NCI-H526 (cell line): ENCODE results near the gene RTL5.
"Not testable (repeated sequence)": the region's sequence is repeated elsewhere in the genome, so short reads cannot be mapped to it uniquely, and the experiment has no call there.

ENCODE experiments used
- DNase-seq, 2 experiments: peaks; one replicate each; lab custom pipeline; 2025; lab: John Stamatoyannopoulos, UW

The RTL5 gene

DNA sequence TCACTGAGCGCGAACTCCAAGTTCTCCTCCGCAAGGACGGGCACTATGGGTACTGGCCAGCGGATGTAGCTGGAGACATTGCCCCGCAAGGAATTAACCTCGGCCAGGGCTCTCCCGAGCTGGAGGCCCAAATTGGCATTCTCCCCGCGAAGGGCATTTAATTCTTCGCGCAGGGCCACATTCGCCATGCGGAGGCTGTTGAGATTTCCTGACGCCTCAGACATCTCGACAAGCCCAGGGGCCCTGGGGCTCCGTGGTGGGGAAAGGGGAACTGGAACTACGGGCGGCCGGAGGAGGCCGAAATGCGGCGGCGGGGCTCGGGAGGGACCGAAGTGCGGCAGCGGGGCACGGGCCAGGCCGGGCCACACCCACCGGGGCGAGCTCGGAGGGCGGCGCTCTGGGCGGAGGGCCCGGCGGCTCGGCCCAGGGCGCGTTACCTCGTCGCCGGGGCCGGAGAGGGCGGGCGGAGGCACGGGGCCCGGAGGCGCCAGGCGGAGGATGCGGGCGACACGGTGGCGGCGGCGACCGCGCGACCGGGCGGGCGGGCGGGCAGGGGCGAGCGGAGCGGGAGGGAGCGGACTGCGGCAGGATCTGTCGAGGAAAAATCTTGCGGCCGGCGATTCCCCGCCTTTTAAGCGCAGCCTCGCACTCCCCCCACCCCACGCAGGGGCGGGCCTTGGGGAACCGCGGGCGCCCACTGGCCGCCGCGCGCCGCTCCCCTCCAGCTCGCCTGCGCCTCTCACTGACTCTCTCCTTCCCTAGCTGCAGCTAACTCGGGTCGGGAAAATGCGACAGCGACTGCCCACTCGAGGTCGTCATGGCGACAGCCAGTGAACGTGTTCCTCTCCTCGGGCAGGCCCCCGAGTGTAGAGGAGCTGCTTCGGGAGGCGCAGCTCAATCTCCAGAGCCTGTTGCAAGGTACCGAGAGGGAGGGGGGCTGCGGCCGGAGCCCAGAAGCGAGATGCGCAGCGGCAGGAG is at the start of gene RTL5:
TSS of gene RTL5 (minus strand) at position 599 of the 978 bp plus-strand sequence.
- DNase-seq, result peak; percentile 80 to 85

DNA sequence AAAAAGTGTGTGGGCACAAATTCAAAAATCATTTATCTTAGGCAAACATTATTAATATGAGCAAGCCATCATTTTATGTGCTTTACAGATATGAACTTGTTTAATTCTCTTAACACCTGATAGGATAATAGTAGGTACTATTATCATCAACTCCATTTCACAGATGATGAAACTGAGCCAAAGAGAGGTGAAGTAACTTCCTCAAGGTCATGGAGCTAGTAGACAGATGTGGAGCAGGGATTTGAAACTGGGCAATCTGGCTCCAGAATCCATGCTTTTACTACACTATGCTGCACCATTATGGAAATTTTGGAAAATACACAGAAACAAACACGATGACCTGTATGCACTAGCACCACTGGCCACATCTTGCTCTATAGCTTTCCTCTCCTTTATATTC is 48.8 kb upstream of the RTL5 start:
- peak in 1 of 2 experiments; percentile 52 for DNase-seq

DNA sequence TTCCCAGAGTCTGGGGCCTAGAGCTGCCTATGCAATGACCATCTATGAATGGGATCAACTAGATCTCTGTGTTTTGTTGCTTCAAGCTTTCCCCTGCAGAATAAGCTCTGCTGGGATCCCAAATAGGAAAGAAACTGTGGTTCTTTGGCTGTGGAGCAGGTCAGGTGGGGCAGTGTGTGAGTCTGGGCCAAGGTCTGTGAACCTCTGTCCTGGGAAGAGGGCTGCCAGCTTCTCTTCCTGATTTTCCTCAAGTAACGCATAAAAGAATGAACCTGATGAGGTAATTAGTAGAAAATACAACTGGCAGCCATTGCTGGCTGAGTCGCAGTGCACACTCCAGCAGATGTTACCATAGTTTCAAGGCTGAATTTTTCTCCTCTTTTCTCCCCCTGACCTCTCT is 45.3 kb upstream of the RTL5 start:
- no peak for DNase-seq

DNA sequence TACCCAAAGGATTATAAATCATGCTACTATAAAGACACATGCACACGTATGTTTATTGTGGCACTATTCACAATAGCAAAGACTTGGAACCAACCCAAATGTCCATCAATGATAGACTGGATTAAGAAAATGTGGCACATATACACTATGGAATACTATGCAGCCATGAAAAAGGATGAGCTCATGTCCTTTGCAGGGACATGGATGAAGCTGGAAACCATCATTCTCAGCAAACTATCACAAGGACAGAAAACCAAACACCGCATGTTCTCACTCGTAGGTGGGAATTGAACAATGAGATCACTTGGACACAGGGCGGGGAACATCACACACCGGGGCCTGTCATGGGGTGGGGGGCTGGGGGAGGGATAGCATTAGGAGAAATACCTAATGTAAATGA is 44.6 kb upstream of the RTL5 start:
- DNase-seq, result not testable (repeated sequence)

DNA sequence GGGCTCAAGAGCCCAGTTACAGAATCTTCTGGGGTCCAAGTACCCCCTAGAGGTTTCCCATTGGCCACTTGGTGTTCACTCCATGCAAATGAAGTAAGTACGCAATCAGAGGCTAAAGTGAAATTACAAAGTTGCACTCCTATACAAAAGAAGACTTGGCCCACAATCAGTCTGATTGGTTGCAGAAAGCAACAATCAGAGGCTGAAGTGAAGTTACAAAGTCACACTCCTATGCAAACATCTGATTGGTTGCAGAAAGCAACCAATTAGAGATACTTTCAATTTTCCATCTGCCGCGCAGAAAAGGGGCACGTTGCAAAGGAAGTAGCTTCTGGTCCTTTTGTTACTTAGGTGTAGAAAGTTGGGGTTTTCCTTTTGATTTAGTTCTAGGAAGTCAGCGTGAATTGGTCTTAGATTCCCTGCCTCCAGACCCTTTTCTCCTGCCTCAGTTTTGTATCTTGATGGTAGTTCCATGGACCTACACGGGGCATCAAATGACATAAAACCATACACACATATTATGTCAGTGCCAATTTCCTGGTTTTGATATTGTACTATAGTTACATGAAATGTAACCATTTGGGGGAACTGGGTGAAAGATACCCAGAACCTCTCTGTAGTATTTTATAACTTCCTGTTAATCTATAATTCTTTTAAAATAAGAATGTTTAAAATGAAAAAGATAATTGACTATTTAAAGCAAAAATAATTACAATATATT is 37.5 kb upstream of the RTL5 start:
- DNase-seq, result no peak

DNA sequence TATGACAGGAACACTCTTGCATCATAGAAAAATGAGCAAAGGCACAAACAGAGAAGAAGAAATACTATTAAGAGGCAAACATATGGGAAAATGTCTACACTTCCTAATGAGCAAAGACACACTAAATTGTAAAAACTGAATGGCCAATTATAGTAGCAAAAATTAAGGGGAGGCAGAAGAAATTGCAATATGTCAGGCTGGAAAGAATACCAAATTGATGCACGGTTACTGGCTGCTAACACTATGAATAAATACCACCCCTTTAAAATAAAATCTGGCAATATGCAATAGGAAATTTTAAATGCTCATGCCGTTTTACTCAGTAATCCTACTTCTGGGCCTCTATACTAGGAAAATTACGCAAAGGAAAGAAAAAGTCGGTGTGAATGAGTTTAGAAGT is 33.8 kb upstream of the RTL5 start:
- DNase-seq, result no peak

DNA sequence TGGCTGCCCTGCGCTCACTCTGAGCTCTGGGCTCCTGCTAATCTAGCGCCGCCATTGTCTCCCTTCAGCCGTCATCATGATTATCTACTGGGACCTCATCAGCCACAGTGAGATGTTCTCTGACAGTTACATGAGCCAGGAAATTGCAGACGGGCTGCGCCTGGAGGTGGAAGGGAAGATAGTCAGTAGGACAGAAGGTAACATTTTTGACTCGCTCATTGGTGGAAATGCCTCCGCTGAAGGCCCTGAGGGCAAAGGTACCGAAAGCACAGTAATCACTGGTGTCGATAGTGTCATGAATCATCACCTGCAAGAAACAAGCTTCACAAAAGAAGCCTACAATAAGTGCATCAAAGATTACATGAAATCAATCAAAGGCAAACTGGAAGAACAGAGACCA is 28.1 kb upstream of the RTL5 start:
- DNase-seq, result no peak

DNA sequence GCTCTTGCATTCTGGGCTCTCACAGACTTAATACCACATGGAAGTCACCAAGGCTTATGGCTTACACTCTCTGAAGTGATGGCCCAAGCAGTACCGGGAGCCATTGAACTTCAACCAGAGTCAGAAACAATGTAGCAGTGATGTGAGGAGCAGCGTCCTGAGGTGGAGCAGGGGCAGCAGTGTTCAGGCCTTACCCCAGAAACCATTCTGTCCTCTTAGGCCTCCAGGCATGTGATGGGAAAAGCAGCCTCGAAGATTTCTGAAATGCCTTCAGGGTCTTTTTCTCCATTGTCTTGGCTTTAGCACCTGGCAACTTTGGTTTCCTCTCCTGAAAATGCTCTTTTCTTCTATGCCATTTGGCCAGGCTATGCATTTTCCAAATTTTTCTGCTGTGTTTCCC is 27.1 kb upstream of the RTL5 start:
- no peak for DNase-seq

DNA sequence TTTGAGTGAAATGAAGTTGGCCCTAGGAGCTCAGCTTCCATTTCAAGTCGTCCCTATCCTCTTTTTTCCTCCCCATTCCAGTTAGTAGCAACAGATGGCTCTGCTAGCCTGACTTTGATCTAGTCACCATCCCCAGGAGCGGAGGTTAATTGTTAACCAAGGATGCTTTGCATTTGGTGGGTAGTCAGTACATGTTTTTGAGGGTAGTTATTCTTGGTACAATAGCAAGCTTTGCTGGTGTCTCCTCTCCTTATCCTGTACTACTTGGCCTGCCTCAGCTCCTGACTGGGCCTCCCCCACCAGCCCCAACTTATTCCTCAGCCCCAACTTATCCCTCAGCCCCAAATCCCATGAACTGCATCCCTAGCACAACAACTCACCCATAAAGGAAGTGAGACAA is 14.8 kb upstream of the RTL5 start:
- peak; percentile 34 to 64 for DNase-seq

DNA sequence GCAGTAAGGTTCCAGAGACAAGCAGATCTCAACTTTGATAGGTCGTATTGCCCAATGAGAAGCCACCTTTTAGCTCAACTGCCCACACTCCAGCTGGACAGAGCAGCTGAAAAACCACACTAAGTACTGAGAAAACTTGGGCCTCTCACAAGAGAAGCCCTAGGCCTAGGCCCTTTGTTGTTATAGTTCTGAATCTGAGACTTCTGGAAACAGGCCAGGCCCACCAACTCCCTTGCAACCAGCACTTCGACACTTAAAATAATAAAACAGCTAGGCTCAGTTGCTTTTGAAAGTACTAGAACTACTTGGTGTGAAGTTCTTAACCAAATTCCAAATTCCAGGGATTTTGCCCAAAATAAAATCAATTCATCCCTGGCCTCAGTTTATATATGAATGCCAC is 13.5 kb upstream of the RTL5 start:
- no peak for DNase-seq

DNA sequence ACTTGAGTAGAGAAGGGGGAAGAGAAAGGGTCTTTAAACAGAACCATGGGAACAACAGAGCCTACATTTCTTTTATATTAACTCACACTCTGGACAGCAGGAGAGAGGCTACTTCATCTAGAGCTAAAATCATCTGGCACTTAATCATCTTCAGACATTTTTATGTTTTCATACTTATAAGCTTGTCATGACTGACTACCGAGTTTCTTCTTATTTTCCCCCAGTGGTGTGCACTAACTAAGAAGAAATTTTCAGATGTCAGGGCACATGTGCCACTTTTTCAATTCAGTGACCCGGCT is 11.8 kb upstream of the RTL5 start:
- no peak for DNase-seq

DNA sequence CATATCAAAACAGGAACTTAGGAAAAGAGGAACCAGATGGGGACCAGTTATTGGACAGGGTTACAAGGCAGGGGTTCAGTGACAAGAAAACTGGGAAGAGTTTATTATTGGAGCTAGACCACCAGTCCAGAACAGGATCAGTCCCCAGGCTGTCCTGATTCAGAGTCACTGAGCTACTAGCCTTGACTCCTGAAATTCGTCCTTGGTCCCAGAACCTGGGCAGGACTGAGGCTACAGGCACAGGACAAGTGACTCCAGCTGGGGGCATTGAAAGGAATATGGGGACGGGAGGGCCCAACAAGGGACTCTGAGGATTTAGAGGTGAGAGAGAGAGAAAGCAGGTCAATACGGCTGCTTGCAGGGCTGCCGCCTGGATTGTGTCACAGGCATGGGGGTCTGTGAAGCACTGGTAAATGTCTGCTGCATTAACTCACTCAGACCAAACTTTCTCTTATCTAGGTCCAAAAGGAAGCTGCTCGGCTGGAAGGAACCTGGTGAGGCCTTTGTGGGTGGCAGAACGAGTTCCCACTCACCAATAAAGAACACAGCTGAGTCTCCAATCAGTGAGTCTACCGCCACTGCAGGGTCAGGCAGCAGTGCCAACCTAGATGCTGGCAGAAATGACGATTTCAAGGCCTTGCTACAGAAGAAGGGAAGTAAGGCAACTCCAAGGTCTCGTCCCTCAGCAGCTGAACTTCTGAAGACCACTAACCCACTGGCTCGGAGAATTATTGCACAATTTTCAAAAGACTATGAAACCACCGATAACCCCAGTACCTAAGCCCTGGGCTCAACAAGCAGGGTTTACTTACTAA is 11.3 kb upstream of the RTL5 start:
- DNase-seq, result no peak

DNA sequence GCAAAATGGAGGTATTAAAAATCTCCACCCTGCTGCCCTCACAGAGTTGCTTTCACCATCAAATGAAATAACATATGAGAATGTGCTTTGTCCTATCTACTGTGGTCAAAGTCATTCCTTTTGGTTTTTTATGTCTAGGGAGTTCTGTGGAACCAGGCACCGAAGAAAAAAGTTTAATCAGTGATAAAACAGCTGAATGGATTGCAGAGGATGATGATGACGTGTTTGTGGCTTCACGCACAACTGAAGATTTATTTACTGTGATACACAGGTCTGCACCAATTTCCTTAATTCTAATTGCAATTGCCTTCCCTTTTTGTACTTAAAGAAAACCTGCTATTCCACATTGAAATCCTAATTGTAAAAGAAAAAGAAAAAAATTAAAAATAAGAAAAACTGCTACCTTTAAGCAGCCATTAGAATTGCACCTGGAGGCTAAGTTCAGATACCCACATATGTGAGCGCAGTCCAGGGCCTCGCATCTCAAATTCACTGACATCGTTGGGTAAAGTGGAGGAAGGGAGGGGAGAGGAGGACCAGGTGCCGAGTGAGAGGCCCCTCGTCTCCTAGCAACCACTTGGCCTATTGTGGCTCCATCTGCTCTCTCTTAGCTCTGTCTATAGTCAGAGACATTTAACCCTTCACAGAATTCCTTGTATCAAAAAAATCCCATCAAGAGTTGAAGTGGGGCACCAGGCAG is 10.5 kb upstream of the RTL5 start:
- DNase-seq, result peak; percentile 68 to 84

DNA sequence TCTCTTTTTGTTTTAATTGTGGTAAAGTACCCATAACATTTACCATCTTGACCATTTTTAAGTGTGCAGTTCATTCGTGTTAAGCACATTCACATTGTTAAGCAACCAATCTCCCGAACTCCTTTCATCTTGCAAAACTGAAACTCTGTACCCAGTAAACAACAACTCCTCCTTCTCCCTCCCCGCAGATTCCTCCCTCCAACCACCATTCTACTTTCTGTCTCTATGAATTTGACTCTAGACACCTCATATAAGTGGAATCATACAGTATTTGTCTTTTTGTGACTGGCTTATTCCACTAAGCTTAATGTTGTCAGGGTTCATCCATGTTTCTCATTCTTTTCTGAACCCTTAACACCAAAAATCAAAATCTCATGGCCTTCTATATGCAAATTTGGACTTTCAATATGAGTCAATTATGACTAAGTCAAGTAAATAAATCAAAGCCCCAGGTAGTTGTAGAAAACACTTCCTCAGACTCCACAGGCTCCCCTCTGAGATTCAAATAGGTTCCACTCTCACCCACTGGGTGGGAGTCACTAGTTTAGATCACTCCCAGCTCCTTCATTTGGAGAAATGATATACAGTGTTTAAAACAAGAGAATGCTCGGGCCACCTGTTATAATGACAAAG is 9.8 kb upstream of the RTL5 start:
- no peak for DNase-seq

DNA sequence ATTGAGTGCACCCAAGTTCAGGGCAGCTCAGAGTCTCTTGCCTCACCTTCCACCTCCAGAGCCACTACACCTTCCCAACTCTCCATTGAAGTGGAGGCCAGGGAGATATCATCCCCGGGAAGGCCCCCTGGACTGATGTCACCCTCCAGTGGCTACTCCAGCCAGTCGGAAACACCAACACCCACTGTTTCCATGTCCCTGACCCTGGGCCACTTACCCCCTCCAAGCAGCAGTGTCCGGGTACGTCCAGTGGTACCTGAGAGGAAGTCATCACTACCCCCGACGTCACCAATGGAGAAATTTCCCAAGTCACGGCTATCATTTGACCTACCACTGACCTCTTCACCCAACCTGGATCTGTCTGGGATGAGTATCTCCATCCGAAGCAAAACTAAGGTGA is 7.8 kb upstream of the RTL5 start:
- no peak for DNase-seq

DNA sequence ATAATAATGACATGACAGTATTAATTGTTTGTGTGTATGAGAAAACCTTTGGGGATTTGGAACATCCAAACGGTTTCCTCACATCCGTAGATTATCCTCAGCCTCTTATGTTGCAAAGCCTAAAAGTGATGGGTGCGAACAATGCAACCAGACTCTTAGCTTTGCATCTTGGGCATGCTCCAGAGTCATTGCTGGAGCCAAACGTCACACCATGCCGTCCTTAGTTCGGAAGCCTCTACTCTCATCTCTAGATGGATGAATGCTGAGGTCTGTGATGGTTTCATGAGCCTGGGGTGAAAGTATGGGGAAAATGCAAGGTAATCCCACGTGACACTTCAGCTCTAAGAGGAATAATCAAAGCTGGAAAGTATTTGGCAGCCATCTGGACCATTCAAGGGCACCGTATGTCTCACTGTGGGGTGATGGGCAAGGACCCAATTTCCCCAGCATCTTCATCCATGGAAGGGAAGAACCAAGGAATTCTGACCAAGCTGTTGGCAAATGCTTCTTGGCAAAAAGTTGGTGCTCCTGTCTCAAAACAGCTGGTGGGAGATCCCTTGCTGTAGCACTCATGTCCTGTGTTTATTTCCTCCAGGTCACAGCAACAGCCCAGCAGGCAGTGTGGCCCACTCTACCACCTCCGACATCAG is 6.3 kb upstream of the RTL5 start:
- DNase-seq, result no peak

DNA sequence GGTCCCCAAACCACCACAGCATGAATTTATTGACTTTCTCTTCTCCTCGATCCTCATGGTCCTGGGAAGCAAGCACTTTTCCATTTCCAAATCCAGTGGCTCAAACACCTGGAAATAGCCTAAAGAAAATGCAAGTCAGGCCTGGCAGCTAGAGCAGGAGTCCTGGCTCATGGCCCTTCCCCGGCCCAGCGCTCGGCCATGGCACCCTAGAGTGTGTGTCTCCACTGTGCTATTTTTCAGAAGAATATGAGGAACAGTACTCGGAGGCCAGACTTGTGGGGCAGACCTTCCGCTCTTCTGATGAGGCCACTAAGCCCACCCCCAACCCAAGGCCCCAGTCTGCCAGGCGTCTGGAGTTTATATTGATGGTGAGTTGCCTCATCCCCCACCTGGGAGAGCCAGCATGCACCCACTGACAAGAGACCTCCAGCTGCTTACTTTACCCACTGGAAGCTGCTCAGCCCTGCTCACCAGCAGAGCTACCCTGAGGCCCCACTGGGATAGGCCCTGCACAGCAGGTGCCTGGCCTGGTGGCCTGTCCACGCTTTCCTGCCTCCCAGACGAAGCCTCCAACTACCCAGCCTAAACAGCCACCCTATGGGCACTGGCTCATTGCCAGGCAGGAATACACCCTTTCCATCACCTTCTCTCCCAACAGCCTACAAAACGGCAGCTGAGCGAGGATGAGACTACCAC is 2.3 kb upstream of the RTL5 start:
- no peak for DNase-seq

DNA sequence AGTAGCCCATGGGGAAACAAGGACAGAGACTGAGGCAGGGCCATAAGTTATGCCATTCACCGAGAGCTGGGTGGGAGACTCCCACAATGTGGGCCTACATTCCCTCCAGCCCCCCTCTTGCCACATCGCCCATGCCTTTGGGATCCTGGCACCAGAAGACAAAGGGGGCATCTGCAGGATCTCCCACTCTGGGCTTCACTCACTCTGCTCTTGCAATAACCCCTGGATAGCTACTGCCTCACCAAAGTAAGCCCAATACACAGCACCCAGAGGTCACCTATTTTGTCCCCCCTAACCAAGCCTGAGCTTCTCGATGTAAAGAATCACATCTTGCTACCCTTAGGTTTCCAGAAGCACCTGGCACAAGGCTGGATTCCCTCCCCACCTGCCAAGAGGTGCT is 741 bp upstream of the RTL5 start:
- DNase-seq, result no peak

DNA sequence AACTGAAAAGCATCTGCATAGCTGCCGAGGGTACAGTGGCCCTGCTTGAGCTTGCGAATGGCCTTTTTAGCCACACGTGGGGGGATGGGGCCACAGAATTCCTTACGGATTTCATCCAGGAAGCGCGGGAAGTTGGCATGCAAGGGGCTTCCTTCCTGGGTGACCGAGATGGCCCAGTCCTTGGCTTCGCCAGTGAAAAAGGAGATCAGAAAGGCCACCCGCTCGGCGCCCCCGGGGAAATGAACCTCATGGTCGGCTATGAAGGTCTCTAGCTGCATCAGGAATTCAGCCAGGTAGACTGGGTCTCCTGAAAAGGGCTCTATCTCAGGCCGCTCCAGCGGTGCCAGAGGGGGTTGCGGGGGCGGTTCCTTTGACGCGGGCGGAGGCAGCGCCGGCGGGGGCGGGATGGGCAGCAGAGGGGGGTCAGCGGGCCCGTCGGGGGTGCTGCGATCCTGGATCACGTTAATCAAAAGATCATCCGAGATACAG is 909 bp downstream of the RTL5 start:
- DNase-seq, result no peak

DNA sequence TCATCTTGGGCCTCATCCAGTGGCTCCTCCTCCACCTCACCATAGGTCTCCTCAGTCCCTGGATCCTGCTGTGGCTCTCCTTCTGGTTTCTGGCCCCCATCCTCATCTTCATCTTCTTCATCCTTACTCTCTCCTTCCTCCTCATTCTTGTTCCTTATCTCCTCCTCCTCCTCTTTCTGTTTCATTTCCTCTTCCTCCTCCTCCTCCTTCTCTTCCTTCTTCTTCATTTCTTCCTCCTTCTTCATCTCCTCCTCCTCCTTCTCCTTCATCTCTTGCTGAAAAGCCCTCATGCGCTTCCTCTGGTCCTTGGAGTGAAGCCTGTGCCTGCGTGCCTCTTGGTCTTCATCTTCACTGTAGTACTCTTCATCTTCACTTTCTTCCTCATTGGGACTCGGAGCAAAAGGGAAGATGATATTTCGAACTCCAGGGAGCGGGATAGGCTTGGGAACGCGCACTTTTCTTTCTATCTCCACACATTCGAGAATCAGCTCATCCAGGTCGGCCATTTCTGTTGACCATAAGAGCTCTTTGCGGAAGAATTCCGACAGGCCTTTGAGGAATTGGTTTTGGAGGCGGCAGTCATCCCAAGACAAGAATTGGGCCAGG is 1.5 kb downstream of the RTL5 start:
- no peak for DNase-seq
